ENCODE measurements around the gene GOSR2.

- TF ChIP-seq EZH2phosphoT487 (IDR thresholded peaks at IDR 0.05; ENCODE audit: insufficient read depth, low read depth) (no peak), EZH2 (IDR thresholded peaks at IDR 0.05; ENCODE audit: insufficient read depth, poor library complexity, severe bottlenecking) (no peak)
Observed at GRCh38 chr17:46883871-46884520, 39.0 kb upstream of the GOSR2 start.

Measured in GM23248 (cell line).